Large intestine (tissue), 3 donors: ENCODE results near the gene NUP188. TPM values are rescaled to one million over a fixed set of nuclear protein-coding genes. Genes with fewer than 3 reads are reported as not detected.

Experiments used
- DNase-seq, 2 donors: peaks; one replicate each; pipeline versions ENCODE4 v3.0.0 to v3.0.0-alpha.2; 2013
- H3K27ac ChIP-seq: one replicate; pipeline ENCODE4 v1.5.1; 2013; ENCODE audit warnings: low read length
- H3K27me3 ChIP-seq: 2 replicates; pipeline ENCODE4 v1.6.1; 2013; ENCODE audit warnings: low read length; ENCODE audit not compliant: control insufficient read depth, insufficient read depth
- H3K36me3 ChIP-seq: 2 replicates; pipeline ENCODE4 v1.6.1; 2013; ENCODE audit warnings: low read length; ENCODE audit not compliant: control insufficient read depth, insufficient read depth
- H3K4me1 ChIP-seq: one replicate; pipeline ENCODE4 v1.6.1; 2013; ENCODE audit warnings: low read length; ENCODE audit not compliant: control insufficient read depth, insufficient read depth
- H3K4me3 ChIP-seq: one replicate; pipeline ENCODE4 v1.5.1; 2013; ENCODE audit warnings: low read length
- H3K9me3 ChIP-seq: one replicate; pipeline ENCODE4 v1.6.1; 2013; ENCODE audit warnings: mild to moderate bottlenecking, low read depth, low read length, moderate library complexity; ENCODE audit not compliant: control insufficient read depth
- WGBS: methylation state at CpG from one replicate; pipeline ENCODE4 v1.1.5; 2013; ENCODE audit warnings: low lambda C conversion rate; ENCODE audit not compliant: insufficient coverage; 5-methylcytosine and 5-hydroxymethylcytosine counted together
- polyA plus RNA-seq: library from polyadenylated mRNA; unstranded; fragments of 120-200 nt; gene quantifications from one replicate; pipeline ENCODE4 v1.2.1, GENCODE V29; 2013

Gene NUP188
- polyA plus RNA-seq, 1 donor = 35.3 TPM

DNA sequence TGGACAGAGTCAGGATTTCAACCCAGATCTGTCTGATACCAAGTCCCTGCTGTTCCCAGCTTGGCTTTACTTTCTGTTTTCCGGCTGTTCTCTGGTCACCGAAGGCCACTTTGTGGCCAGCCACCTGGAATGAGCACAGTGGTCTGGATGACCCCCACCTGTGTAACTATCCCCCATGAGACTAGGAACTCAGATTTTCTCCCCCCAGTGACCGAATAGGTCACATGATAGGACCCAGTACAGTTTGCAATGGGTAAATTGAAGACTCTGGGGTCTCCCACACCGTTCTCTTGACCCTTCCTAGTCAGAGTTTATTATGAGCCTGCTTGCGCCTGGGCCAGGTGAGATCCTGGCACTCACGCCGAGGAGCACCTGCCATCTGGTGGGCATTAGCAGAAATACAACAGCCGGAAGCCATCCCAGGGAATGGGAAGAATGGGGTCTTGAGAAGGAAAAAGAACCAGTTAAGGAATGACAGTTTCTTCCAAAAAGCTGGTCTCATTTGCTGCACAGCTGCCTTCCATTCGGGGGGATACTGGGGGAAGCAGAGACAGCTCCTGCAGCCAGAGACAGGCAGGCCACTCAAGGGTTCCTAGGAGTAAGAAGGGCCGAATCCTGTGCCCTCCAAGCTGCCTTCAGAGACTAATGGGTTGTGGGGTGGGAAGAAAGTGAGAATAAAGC lies 19.6 kb upstream of the NUP188 start:
- Histone ChIP-seq H3K36me3 (no peaks in the 10 kb centered on the region), H3K4me1 (no peaks in the 10 kb centered on the region), H3K9me3 (no peaks in the 10 kb centered on the region), H3K4me3 (no peak overlapping the region), H3K27ac (no peak overlapping the region), H3K27me3 (no peaks in the 10 kb centered on the region)
- DNase-seq = peak; percentile 29 to 39
- no CpG with 5 or more reads among the region's 10 CpGs for WGBS

DNA sequence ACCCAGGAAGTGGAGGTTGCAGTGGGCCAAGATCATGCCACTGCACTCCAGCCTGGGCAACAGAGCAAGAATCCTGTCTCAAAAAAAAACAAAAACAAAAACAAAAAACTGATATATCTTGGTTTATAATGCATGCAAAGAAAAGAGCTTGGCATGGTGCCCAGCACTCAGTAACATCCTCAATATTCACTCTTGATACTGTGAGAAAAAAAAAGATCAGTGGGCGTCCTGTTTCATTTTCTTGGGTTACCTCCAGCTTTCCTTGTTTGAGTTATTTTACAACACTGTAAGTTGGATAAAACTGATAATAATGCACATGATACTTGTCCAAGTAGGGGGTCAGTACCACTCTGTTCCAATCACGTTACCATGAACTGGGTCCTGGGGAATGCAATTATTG lies 18.9 kb upstream of the NUP188 start:
- no peaks in the 10 kb centered on the region for H3K9me3 ChIP-seq
- no peak overlapping the region for H3K27ac ChIP-seq
- H3K4me1 ChIP-seq = no peaks in the 10 kb centered on the region
- DNase-seq = no peak
- H3K4me3 ChIP-seq = no peak overlapping the region
- no peaks in the 10 kb centered on the region for H3K36me3 ChIP-seq
- H3K27me3 ChIP-seq = no peaks in the 10 kb centered on the region
- no CpG with 5 or more reads among the region's 2 CpGs for WGBS

DNA sequence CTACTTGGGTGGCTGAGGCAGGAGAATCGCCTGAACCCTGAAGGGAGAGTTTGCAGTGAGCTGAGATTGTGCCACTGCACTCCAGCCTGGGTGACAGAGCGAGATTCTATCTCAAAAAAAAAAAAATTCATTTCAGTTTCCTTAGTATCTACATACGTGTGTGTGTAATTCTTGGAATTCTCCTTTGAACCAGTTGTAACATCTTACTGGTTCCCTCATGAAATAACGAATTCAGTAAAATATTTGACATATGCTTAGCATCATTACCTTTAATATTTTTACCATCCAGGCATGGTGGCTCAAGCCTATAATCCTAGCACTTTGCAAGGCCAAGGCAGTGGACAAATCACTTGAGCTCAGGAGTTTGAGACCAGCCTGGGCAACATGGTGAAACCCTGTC lies 17.9 kb upstream of the NUP188 start:
- Histone ChIP-seq H3K27ac (no peak overlapping the region), H3K27me3 (no peaks in the 10 kb centered on the region), H3K36me3 (no peaks in the 10 kb centered on the region), H3K9me3 (no peaks in the 10 kb centered on the region), H3K4me1 (no peaks in the 10 kb centered on the region), H3K4me3 (no peak overlapping the region)
- no peak for DNase-seq
- WGBS = no CpG with 5 or more reads among the region's 4 CpGs

DNA sequence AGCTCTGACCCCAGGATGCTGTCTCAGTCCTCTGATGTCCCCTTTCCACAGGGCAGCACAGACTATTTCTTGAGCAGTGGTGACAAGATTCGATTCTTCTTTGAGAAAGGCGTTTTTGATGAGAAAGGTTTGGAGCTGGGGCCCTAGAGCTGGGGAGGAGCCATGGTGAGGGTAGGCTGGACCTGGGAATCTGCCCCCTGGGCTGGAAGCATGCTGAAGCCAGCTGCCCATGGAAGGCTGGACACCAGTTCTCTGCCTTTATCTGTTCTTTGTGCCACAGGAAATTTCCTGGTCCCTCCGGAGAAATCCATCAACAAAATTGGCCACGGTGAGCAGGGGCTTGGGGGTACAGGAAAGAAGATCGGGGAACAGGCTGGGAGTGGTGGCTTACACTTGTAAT lies 13.8 kb upstream of the NUP188 start:
- no CpG with 5 or more reads among the region's 5 CpGs for WGBS
- DNase-seq = no peak
- Histone ChIP-seq H3K4me3 (no peak overlapping the region), H3K27me3 (no peaks in the 10 kb centered on the region), H3K27ac (no peak overlapping the region), H3K4me1 (no peaks in the 10 kb centered on the region), H3K9me3 (no peaks in the 10 kb centered on the region), H3K36me3 (no peaks in the 10 kb centered on the region)

DNA sequence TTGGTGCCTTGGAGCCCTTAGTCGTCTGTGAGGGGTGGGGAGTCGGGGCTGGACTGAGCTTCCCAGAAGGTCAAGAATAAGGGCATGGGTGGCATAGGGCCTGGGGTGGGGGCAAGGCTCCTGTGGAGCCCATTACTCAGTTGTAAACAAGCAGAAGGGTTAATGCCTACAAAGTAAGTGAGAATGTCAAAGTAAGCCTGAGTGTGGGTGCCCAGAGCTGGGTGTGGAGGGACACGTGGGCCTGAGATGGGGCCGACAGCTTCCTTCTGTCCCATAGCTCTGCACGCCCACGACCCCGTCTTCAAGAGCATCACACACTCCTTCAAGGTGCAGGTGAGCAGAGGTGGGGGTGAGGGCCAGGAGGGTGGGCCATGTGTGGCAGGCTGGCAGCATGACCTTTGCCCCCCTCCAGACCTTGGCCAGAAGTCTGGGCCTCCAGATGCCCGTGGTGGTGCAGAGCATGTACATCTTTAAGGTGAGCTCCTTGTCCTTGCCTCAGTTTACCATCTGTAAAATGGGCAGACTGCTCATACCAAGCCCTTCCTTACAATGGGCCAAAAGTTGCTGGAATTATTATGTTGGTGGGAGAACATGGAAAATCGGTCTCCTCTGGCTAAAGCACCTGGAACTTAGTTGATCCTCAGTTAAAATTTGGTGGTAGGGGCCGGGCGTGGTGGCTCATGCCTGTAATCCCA lies 11.2 kb upstream of the NUP188 start:
- no peaks in the 10 kb centered on the region for H3K9me3 ChIP-seq
- no peak overlapping the region for H3K4me3 ChIP-seq
- H3K36me3 ChIP-seq = no peaks in the 10 kb centered on the region
- no peaks in the 10 kb centered on the region for H3K27me3 ChIP-seq
- no peaks in the 10 kb centered on the region for H3K4me1 ChIP-seq
- no peak for DNase-seq
- no peak overlapping the region for H3K27ac ChIP-seq
- no CpG with 5 or more reads among the region's 11 CpGs for WGBS

DNA sequence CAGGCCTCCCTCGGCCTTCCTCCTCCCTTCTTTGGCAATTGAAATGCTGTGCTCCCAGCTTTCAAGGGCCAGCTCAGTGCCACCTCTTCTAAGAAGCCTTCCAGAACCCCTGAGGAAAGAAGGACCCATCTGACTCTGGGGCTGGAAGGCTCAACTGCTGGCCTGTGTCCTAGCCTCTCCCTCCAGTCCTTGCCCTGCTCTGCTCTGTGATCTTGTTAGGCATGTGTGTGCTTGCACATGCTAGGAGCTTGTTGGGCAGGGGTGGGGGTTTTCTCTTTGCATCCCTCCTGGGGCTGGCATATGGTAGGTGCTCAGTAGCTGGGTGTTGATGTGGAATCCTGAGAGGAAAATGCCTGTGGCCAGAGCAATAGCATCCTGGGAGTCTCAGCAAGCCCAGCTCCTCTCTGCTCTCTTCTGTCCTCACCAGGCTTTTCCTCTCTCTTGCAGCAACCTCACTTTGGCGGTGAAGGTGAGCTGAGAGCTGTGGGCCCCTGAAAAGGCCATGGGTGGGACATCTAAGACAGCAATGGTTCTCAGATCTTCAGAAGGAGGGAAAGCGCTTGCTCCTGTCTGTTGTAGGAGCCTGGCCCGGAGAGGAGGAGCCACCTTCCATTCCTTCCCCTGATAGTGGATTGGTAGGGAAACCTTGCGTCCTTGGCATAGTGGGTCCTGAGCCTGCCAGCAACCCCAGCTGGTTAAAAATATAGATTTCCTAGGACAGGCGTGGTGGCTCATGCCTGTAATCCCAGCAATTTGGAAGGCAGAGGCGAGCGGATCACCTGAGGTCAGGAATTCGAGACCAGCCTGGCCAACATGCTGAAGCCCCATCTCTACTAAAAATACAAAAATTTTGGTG lies 10.0 kb upstream of the NUP188 start:
- Histone ChIP-seq H3K9me3 (no peaks in the 10 kb centered on the region), H3K4me3 (no peak overlapping the region), H3K27ac (no peak overlapping the region), H3K36me3 (no peaks in the 10 kb centered on the region), H3K4me1 (no peaks in the 10 kb centered on the region), H3K27me3 (no peaks in the 10 kb centered on the region)
- DNase-seq = no peak
- WGBS = no CpG with 5 or more reads among the region's 9 CpGs

DNA sequence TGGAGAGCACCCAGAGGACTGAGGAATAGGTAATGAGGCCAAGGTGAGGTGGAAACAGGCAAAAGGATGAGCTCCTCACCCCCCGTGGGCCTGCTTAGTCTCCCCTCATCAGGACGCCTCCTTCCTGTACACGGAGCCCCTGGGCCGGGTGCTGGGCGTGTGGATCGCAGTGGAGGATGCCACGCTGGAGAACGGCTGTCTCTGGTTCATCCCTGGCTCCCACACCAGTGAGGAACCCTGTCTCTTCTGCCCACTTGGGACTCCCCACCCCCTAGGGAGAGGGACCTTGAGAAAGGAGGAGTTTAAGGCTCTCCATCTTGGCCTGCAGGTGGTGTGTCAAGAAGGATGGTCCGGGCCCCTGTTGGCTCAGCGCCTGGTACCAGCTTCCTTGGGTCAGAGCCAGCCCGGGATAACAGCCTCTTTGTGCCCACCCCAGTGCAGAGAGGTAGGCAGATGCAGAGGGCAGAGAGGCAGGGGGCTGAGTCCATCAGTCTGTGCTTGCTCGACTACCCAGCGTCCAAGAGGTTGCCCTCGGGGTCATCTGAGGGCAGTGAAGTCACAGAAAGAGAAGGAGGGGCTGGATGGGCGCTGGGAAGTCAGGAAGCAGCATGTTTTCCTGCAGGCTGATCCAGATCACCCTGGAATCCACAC lies 7.1 kb upstream of the NUP188 start:
- H3K27ac ChIP-seq = no peak overlapping the region
- H3K9me3 ChIP-seq = no peaks in the 10 kb centered on the region
- no CpG with 5 or more reads among the region's 15 CpGs for WGBS
- H3K4me3 ChIP-seq = no peak overlapping the region
- H3K4me1 ChIP-seq = peaks cover 6% of the 10 kb centered on the region
- H3K36me3 ChIP-seq = peaks cover 5% of the 10 kb centered on the region
- no peaks in the 10 kb centered on the region for H3K27me3 ChIP-seq
- DNase-seq = no peak

DNA sequence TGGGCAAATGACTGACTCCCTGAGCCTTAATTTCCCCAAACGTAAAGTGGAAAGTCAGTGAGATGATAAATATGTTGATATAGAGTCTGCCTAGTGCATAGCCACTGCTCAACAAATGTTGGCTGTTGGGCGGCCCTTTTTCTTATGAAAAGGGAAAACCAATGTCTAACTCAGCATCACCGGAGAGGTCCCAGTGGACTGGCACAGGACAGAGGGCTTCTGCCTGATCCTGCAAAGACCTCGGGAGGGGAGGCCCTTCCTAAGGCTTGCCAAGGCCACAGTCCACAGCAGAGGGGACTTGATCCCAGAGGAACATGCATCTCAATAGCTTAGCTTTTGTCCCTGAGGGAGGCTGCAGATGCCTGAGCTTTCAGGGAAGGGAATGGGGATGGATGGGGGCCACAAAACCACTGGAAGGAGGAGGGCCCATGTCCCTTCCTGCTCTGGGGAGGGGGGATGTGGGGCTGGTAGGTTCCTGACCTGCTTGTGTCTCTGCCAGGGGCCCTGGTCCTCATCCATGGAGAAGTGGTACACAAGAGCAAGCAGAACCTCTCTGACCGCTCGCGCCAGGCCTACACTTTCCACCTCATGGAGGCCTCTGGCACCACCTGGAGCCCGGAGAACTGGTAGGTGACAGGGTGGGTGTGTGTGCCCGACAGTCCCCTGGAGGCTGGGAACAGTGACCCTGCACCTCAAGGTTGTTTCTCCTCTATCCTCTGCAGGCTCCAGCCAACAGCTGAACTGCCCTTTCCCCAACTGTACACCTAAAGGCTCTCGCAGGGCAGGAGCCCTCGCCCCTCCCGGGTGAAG lies 6.3 kb upstream of the NUP188 start:
- H3K27ac ChIP-seq = no peak overlapping the region
- H3K4me3 ChIP-seq = no peak overlapping the region
- no peaks in the 10 kb centered on the region for H3K27me3 ChIP-seq
- DNase-seq = no peak
- peaks cover 7% of the 10 kb centered on the region for H3K4me1 ChIP-seq
- no peaks in the 10 kb centered on the region for H3K9me3 ChIP-seq
- H3K36me3 ChIP-seq = peaks cover 11% of the 10 kb centered on the region
- no CpG with 5 or more reads among the region's 12 CpGs for WGBS

DNA sequence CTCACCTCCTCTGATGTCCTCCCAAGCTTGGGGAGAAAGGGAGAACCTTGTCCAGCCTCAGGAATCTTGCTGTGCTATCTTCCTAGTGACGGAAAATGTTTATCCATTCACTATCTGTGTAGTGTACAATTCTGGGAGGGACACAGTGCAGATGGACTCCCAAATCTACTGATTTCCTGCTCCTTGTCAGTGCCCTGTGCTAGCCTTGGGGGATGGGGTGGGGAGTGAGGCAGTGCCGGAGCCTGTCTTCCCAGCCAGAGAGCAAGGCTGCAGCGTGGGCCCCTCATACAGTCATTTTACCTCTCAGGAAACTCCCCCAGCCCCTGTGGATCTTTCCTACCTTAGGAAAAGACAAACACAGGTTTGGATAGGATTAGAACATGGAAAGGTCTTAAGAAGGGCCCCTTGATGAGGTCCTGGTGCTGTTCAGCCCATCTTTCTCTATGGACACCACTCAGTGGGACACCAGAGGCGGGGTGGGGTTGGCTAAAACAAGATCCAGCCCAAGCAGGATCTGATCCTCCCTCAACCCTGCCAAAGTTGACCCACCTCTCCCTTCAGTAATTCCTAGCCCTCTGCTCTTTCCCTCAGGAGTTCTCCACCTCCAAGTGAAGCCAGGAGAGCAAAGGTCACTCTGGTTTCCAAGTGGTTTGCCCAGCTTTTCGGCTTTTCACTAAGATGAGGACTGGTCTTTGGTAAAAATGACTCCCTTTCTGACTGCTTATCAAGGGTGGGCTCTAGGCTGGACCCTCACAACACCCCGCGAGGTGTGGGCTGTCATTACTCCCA lies 3.5 kb upstream of the NUP188 start:
- H3K4me3 ChIP-seq = no peak overlapping the region
- WGBS = no CpG with 5 or more reads among the region's 7 CpGs
- H3K4me1 ChIP-seq = peaks cover 17% of the 10 kb centered on the region
- H3K27me3 ChIP-seq = no peaks in the 10 kb centered on the region
- H3K36me3 ChIP-seq = peaks cover 12% of the 10 kb centered on the region
- no peaks in the 10 kb centered on the region for H3K9me3 ChIP-seq
- DNase-seq = no peak
- H3K27ac ChIP-seq = no peak overlapping the region
